HG03378 (cell line): ENCODE measurements around the gene COQ10B.
"Not testable (repeated sequence)": the region's sequence is repeated elsewhere in the genome, so short reads cannot be mapped to it uniquely, and the experiment has no call there.

Source experiments
- ATAC-seq: cut with Tn5 transposase; IDR thresholded peaks from one replicate; pipeline ENCODE4 v1.9.1; 2021; ENCODE audit warnings: mild to moderate bottlenecking, moderate library complexity; ENCODE audit not compliant: unreplicated experiment

Gene COQ10B

GRCh38 chr2:197453123-197453913, at the start of gene COQ10B:
Gene COQ10B (plus strand): TSS chr2:197453552. CDS start chr2:197453561, 9 bp downstream.
- ATAC-seq: peak; percentile 97

- no peak for ATAC-seq
These were observed 47.8 kb upstream of the COQ10B start for GRCh38 chr2:197405582-197405981.

- ATAC-seq: no peak
These were observed 39.3 kb upstream of the COQ10B start for GRCh38 chr2:197414039-197414438.

- ATAC-seq: no peak
These were observed 38.8 kb upstream of the COQ10B start for GRCh38 chr2:197414515-197414914.

- no peak for ATAC-seq
These were observed 37.1 kb upstream of the COQ10B start for GRCh38 chr2:197416268-197416667.

- no peak for ATAC-seq
These were observed 33.9 kb upstream of the COQ10B start for GRCh38 chr2:197419438-197419837.

- no peak for ATAC-seq
These were observed 30.0 kb upstream of the COQ10B start for GRCh38 chr2:197423307-197423706.

GRCh38 chr2:197425550-197425949, 27.8 kb upstream of the COQ10B start:
- no peak for ATAC-seq

GRCh38 chr2:197426723-197427603, 26.4 kb upstream of the COQ10B start:
- no peak for ATAC-seq

- no peak for ATAC-seq
These were observed 25.4 kb upstream of the COQ10B start for GRCh38 chr2:197427986-197428385.

GRCh38 chr2:197431858-197432257, 21.5 kb upstream of the COQ10B start:
- ATAC-seq: no peak

- ATAC-seq: not testable (repeated sequence)
These were observed 20.8 kb upstream of the COQ10B start for GRCh38 chr2:197432527-197432926.

- ATAC-seq: no peak
These were observed 19.4 kb upstream of the COQ10B start for GRCh38 chr2:197433780-197434438.

- ATAC-seq: peak; percentile 90
These were observed 18.5 kb upstream of the COQ10B start, which contains the start of gene SF3B1 for GRCh38 chr2:197434541-197435513. Gene SF3B1 (minus strand): TSS chr2:197435028. CDS start chr2:197434999, 29 bp downstream.

GRCh38 chr2:197435598-197436420, 17.5 kb upstream of the COQ10B start:
- no peak for ATAC-seq

GRCh38 chr2:197437380-197437779, 16.0 kb upstream of the COQ10B start:
- no peak for ATAC-seq

- no peak for ATAC-seq
These were observed 10.5 kb upstream of the COQ10B start for GRCh38 chr2:197442857-197443256.

- ATAC-seq: no peak
These were observed 7.6 kb upstream of the COQ10B start for GRCh38 chr2:197445746-197446145.

- no peak for ATAC-seq
These were observed 6.5 kb upstream of the COQ10B start for GRCh38 chr2:197446844-197447243.
